ENCODE data around the gene KCNB1.

Gene KCNB1

GRCh38 chr20:49405696-49406095 is 76.8 kb downstream of the KCNB1 start:
- DNase-seq, result no peak

GRCh38 chr20:49405062-49405683 is 77.3 kb downstream of the KCNB1 start:
- DNase-seq, result no peak

GRCh38 chr20:49404461-49404860 is 78.0 kb downstream of the KCNB1 start:
- no peak for DNase-seq

- no peak for DNase-seq
Observed at GRCh38 chr20:49403911-49404310, 78.6 kb downstream of the KCNB1 start.

GRCh38 chr20:49403012-49403411 is 79.5 kb downstream of the KCNB1 start:
- no peak for DNase-seq

GRCh38 chr20:49400904-49401303 is 81.6 kb downstream of the KCNB1 start:
- DNase-seq, result no peak

GRCh38 chr20:49400410-49400809 is 82.1 kb downstream of the KCNB1 start:
- no peak for DNase-seq

GRCh38 chr20:49399329-49399728 is 83.1 kb downstream of the KCNB1 start:
- no peak for DNase-seq

GRCh38 chr20:49398401-49399144 is 83.9 kb downstream of the KCNB1 start:
- no peak for DNase-seq

GRCh38 chr20:49397525-49397924 is 84.9 kb downstream of the KCNB1 start:
- DNase-seq, result no peak

- DNase-seq, result no peak
Observed at GRCh38 chr20:49396230-49396629, 86.2 kb downstream of the KCNB1 start.

- DNase-seq, result no peak
Observed at GRCh38 chr20:49395659-49396058, 86.8 kb downstream of the KCNB1 start.

- no peak for DNase-seq
Observed at GRCh38 chr20:49395183-49395582, 87.3 kb downstream of the KCNB1 start.

- no peak for DNase-seq
Observed at GRCh38 chr20:49394757-49395156, 87.7 kb downstream of the KCNB1 start.

- no peak for DNase-seq
Observed at GRCh38 chr20:49394264-49394663, 88.2 kb downstream of the KCNB1 start.

GRCh38 chr20:49393803-49394202 is 88.7 kb downstream of the KCNB1 start:
- DNase-seq, result no peak

- no peak for DNase-seq
Observed at GRCh38 chr20:49392745-49393144, 89.7 kb downstream of the KCNB1 start.

GRCh38 chr20:49391404-49392245 is 90.8 kb downstream of the KCNB1 start:
- no peak for DNase-seq

- no peak for DNase-seq
Observed at GRCh38 chr20:49389854-49390253, 92.6 kb downstream of the KCNB1 start.

GRCh38 chr20:49388744-49389143 is 93.7 kb downstream of the KCNB1 start:
- DNase-seq, result no peak

- DNase-seq, result no peak
Observed at GRCh38 chr20:49387581-49387939, 94.9 kb downstream of the KCNB1 start.

- no peak for DNase-seq
Observed at GRCh38 chr20:49386848-49387580, 95.5 kb downstream of the KCNB1 start.

- DNase-seq, result no peak
Observed at GRCh38 chr20:49385465-49385864, 97.0 kb downstream of the KCNB1 start.

Measured in activated CD8-positive, alpha-beta memory T cell treated with anti-CD3 and anti-CD28 coated beads, Interleukin-2, amount 50 U/mL, for 48 hours (primary cell).